Neural progenitor cell (in vitro differentiated cells): ENCODE data around the gene KLHL30. TPM values are rescaled to one million over a fixed set of nuclear protein-coding genes. Genes with fewer than 3 reads are reported as not detected.

Experiments used
- DNase-seq: peaks from one replicate; pipeline ENCODE4 v3.0.0-alpha.2; 2016; ENCODE audit warnings: low spot score
- H2AFZ ChIP-seq: fragments of 200-600 bp; sonication (generic); replicated peaks from 2 replicates; pipeline ENCODE4 v1.6.1; 2016; ENCODE audit warnings: antibody characterized with exemption
- H3F3A ChIP-seq: fragments of 200-600 bp; sonication (generic); 2 replicates; pipeline ENCODE4 v1.6.1; 2016; ENCODE audit warnings: antibody characterized with exemption, low read depth
- H3K27ac ChIP-seq: fragments of 200-600 bp; sonication (generic); 2 replicates; pipeline ENCODE4 v1.5.1; 2016; ENCODE audit warnings: mild to moderate bottlenecking
- H3K27me3 ChIP-seq: fragments of 200-600 bp; sonication (generic); 2 replicates; pipeline ENCODE4 v1.6.1; 2016; ENCODE audit warnings: mild to moderate bottlenecking, moderate library complexity
- H3K36me3 ChIP-seq: fragments of 200-600 bp; sonication (generic); 2 replicates; pipeline ENCODE4 v1.5.1; 2016
- H3K4me1 ChIP-seq: fragments of 200-600 bp; sonication (generic); 2 replicates; pipeline ENCODE4 v1.6.1; 2016; ENCODE audit warnings: mixed run types
- H3K4me2 ChIP-seq: fragments of 200-600 bp; sonication (generic); 2 replicates; pipeline ENCODE4 v1.6.1; 2016
- H3K4me3 ChIP-seq: fragments of 200-600 bp; sonication (generic); 2 replicates; pipeline ENCODE4 v1.5.1; 2016
- H3K79me2 ChIP-seq: fragments of 200-600 bp; sonication (generic); 2 replicates; pipeline ENCODE4 v1.6.1; 2016; ENCODE audit warnings: low read depth
- H3K9ac ChIP-seq: fragments of 200-600 bp; sonication (generic); 2 replicates; pipeline ENCODE4 v1.6.1; 2016
- H3K9me3 ChIP-seq: fragments of 200-600 bp; sonication (generic); 2 replicates; pipeline ENCODE4 v1.5.1; 2016; ENCODE audit warnings: low read depth
- H4K20me1 ChIP-seq: fragments of 200-600 bp; sonication (generic); 2 replicates; pipeline ENCODE4 v1.6.1; 2016; ENCODE audit warnings: low read depth
- H3K27ac Mint-ChIP-seq: 3 replicates; pipeline ENCODE4 v1.8.0; 2021; ENCODE audit warnings: mixed read lengths
- H3K27me3 Mint-ChIP-seq: 2 replicates; pipeline ENCODE4 v1.8.0; 2022; ENCODE audit warnings: low read depth, mild to moderate bottlenecking, inconsistent platforms, moderate library complexity, mixed read lengths; ENCODE audit not compliant: insufficient read depth
- H3K36me3 Mint-ChIP-seq: 3 replicates; pipeline ENCODE4 v1.8.0; 2021; ENCODE audit warnings: mixed read lengths
- H3K4me1 Mint-ChIP-seq: 3 replicates; pipeline ENCODE4 v1.8.0; 2021; ENCODE audit warnings: mixed read lengths
- H3K4me3 Mint-ChIP-seq: 3 replicates; pipeline ENCODE4 v1.8.0; 2021; ENCODE audit warnings: mild to moderate bottlenecking, moderate library complexity, mixed read lengths
- H3K9me3 Mint-ChIP-seq: 3 replicates; pipeline ENCODE4 v1.8.0; 2020; ENCODE audit warnings: mixed read lengths
- CTCF ChIP-seq: fragments of 200-600 bp; sonication (generic); IDR thresholded peaks from 2 replicates; pipeline ENCODE4 v1.5.1; 2017; ENCODE audit warnings: antibody characterized with exemption, mild to moderate bottlenecking
- EZH2 ChIP-seq: fragments of 200-600 bp; sonication (generic); IDR thresholded peaks from 2 replicates; pipeline ENCODE4 v1.6.1; 2017; ENCODE audit warnings: antibody characterized with exemption, mild to moderate bottlenecking, moderate library complexity
- EZH2phosphoT487 ChIP-seq: fragments of 200-600 bp; sonication (generic); IDR thresholded peaks from 2 replicates; pipeline ENCODE4 v1.6.1; 2017; ENCODE audit warnings: antibody characterized with exemption
- total RNA-seq: library from RNA; depleted of rRNA; stranded (reverse); fragments of >200 nt; gene quantifications from 2 replicates; pipeline ENCODE4 v1.2.3, GENCODE V29; 2015; ENCODE audit warnings: low replicate concordance

KLHL30 gene
- total RNA-seq, 1 donor from 2014 or later: not detected

GRCh38 chr2:238176613-238177012, 38.1 kb downstream of the KLHL30 start:
- no peak overlapping the region for H2AFZ ChIP-seq
- no peak overlapping the region for H3K27ac Mint-ChIP-seq
- no peaks in the 10 kb centered on the region for H3F3A ChIP-seq
- no peaks in the 10 kb centered on the region for H3K27me3 ChIP-seq
- no peak overlapping the region for H3K9ac ChIP-seq
- H3K4me3 Mint-ChIP-seq: no peak overlapping the region
- H3K27ac ChIP-seq: no peak overlapping the region
- no peaks in the 10 kb centered on the region for H3K4me1 ChIP-seq
- H3K79me2 ChIP-seq: no peaks in the 10 kb centered on the region
- peaks cover 42% of the 10 kb centered on the region for H3K36me3 Mint-ChIP-seq
- no peaks in the 10 kb centered on the region for H3K9me3 Mint-ChIP-seq
- H3K4me2 ChIP-seq: no peak overlapping the region
- no peaks in the 10 kb centered on the region for H3K4me1 Mint-ChIP-seq
- H3K9me3 ChIP-seq: no peaks in the 10 kb centered on the region
- peaks cover 3% of the 10 kb centered on the region for H4K20me1 ChIP-seq
- no peak overlapping the region for H3K4me3 ChIP-seq
- H3K36me3 ChIP-seq: peaks cover 6% of the 10 kb centered on the region
- peaks cover 2% of the 10 kb centered on the region for H3K27me3 Mint-ChIP-seq
- no peak for TF ChIP-seq EZH2phosphoT487
- no peak for TF ChIP-seq EZH2
- no peak for TF ChIP-seq CTCF
- no peak for DNase-seq

GRCh38 chr2:238180554-238180953, 42.1 kb downstream of the KLHL30 start:
- no peaks in the 10 kb centered on the region for H3K4me1 ChIP-seq
- H3K27ac ChIP-seq: no peak overlapping the region
- no peak overlapping the region for H3K27ac Mint-ChIP-seq
- H3K4me2 ChIP-seq: no peak overlapping the region
- no peak for TF ChIP-seq CTCF
- TF ChIP-seq EZH2phosphoT487: no peak
- no peak for TF ChIP-seq EZH2
- no peaks in the 10 kb centered on the region for H3K9me3 Mint-ChIP-seq
- H3K36me3 Mint-ChIP-seq: peaks cover 46% of the 10 kb centered on the region
- H3K36me3 ChIP-seq: peaks cover 14% of the 10 kb centered on the region
- no peaks in the 10 kb centered on the region for H3K4me1 Mint-ChIP-seq
- H4K20me1 ChIP-seq: no peaks in the 10 kb centered on the region
- H3K9ac ChIP-seq: no peak overlapping the region
- no peaks in the 10 kb centered on the region for H3K27me3 Mint-ChIP-seq
- H3F3A ChIP-seq: no peaks in the 10 kb centered on the region
- H2AFZ ChIP-seq: no peak overlapping the region
- H3K4me3 Mint-ChIP-seq: no peak overlapping the region
- no peaks in the 10 kb centered on the region for H3K9me3 ChIP-seq
- H3K27me3 ChIP-seq: no peaks in the 10 kb centered on the region
- DNase-seq: no peak
- no peak overlapping the region for H3K4me3 ChIP-seq
- no peaks in the 10 kb centered on the region for H3K79me2 ChIP-seq

GRCh38 chr2:238182362-238182761, 43.9 kb downstream of the KLHL30 start:
- Mint-ChIP-seq H3K4me1 (no peaks in the 10 kb centered on the region), H3K27me3 (no peaks in the 10 kb centered on the region), H3K36me3 (peaks cover 43% of the 10 kb centered on the region)

More at GRCh38 chr2:238182362-238182761, 43.9 kb downstream of the KLHL30 start:
- no peaks in the 10 kb centered on the region for H3F3A ChIP-seq
- H3K79me2 ChIP-seq: no peaks in the 10 kb centered on the region
- no peak overlapping the region for H3K4me3 ChIP-seq
- DNase-seq: no peak
- no peaks in the 10 kb centered on the region for H3K27me3 ChIP-seq
- H3K36me3 ChIP-seq: peaks cover 14% of the 10 kb centered on the region
- H3K4me2 ChIP-seq: no peak overlapping the region
- no peak overlapping the region for H3K27ac Mint-ChIP-seq
- H3K4me3 Mint-ChIP-seq: no peak overlapping the region
- no peak overlapping the region for H2AFZ ChIP-seq
- H4K20me1 ChIP-seq: peaks cover 1% of the 10 kb centered on the region
- no peaks in the 10 kb centered on the region for H3K9me3 Mint-ChIP-seq
- TF ChIP-seq CTCF (no peak), EZH2 (no peak), EZH2phosphoT487 (no peak)
- no peak overlapping the region for H3K27ac ChIP-seq
- no peak overlapping the region for H3K9ac ChIP-seq
- no peaks in the 10 kb centered on the region for H3K9me3 ChIP-seq
- no peaks in the 10 kb centered on the region for H3K4me1 ChIP-seq
